Neural progenitor cell (in vitro differentiated cells): ENCODE results near the gene C1orf74. TPM values are rescaled to one million over a fixed set of nuclear protein-coding genes. Genes with fewer than 3 reads are reported as not detected.

Experiments used
- DNase-seq: peaks from one replicate; pipeline ENCODE4 v3.0.0-alpha.2; 2016; ENCODE audit warnings: low spot score
- H2AFZ ChIP-seq: fragments of 200-600 bp; sonication (generic); replicated peaks from 2 replicates; pipeline ENCODE4 v1.6.1; 2016; ENCODE audit warnings: antibody characterized with exemption
- H3F3A ChIP-seq: fragments of 200-600 bp; sonication (generic); 2 replicates; pipeline ENCODE4 v1.6.1; 2016; ENCODE audit warnings: antibody characterized with exemption, low read depth
- H3K27ac ChIP-seq: fragments of 200-600 bp; sonication (generic); 2 replicates; pipeline ENCODE4 v1.5.1; 2016; ENCODE audit warnings: mild to moderate bottlenecking
- H3K27me3 ChIP-seq: fragments of 200-600 bp; sonication (generic); 2 replicates; pipeline ENCODE4 v1.6.1; 2016; ENCODE audit warnings: mild to moderate bottlenecking, moderate library complexity
- H3K36me3 ChIP-seq: fragments of 200-600 bp; sonication (generic); 2 replicates; pipeline ENCODE4 v1.5.1; 2016
- H3K4me1 ChIP-seq: fragments of 200-600 bp; sonication (generic); 2 replicates; pipeline ENCODE4 v1.6.1; 2016; ENCODE audit warnings: mixed run types
- H3K4me2 ChIP-seq: fragments of 200-600 bp; sonication (generic); 2 replicates; pipeline ENCODE4 v1.6.1; 2016
- H3K4me3 ChIP-seq: fragments of 200-600 bp; sonication (generic); 2 replicates; pipeline ENCODE4 v1.5.1; 2016
- H3K79me2 ChIP-seq: fragments of 200-600 bp; sonication (generic); 2 replicates; pipeline ENCODE4 v1.6.1; 2016; ENCODE audit warnings: low read depth
- H3K9ac ChIP-seq: fragments of 200-600 bp; sonication (generic); 2 replicates; pipeline ENCODE4 v1.6.1; 2016
- H3K9me3 ChIP-seq: fragments of 200-600 bp; sonication (generic); 2 replicates; pipeline ENCODE4 v1.5.1; 2016; ENCODE audit warnings: low read depth
- H4K20me1 ChIP-seq: fragments of 200-600 bp; sonication (generic); 2 replicates; pipeline ENCODE4 v1.6.1; 2016; ENCODE audit warnings: low read depth
- H3K27ac Mint-ChIP-seq: 3 replicates; pipeline ENCODE4 v1.8.0; 2021; ENCODE audit warnings: mixed read lengths
- H3K27me3 Mint-ChIP-seq: 2 replicates; pipeline ENCODE4 v1.8.0; 2022; ENCODE audit warnings: low read depth, mild to moderate bottlenecking, inconsistent platforms, moderate library complexity, mixed read lengths; ENCODE audit not compliant: insufficient read depth
- H3K36me3 Mint-ChIP-seq: 3 replicates; pipeline ENCODE4 v1.8.0; 2021; ENCODE audit warnings: mixed read lengths
- H3K4me1 Mint-ChIP-seq: 3 replicates; pipeline ENCODE4 v1.8.0; 2021; ENCODE audit warnings: mixed read lengths
- H3K4me3 Mint-ChIP-seq: 3 replicates; pipeline ENCODE4 v1.8.0; 2021; ENCODE audit warnings: mild to moderate bottlenecking, moderate library complexity, mixed read lengths
- H3K9me3 Mint-ChIP-seq: 3 replicates; pipeline ENCODE4 v1.8.0; 2020; ENCODE audit warnings: mixed read lengths
- EZH2 ChIP-seq: fragments of 200-600 bp; sonication (generic); IDR thresholded peaks from 2 replicates; pipeline ENCODE4 v1.6.1; 2017; ENCODE audit warnings: antibody characterized with exemption, mild to moderate bottlenecking, moderate library complexity
- EZH2phosphoT487 ChIP-seq: fragments of 200-600 bp; sonication (generic); IDR thresholded peaks from 2 replicates; pipeline ENCODE4 v1.6.1; 2017; ENCODE audit warnings: antibody characterized with exemption
- total RNA-seq: library from RNA; depleted of rRNA; stranded (reverse); fragments of >200 nt; gene quantifications from 2 replicates; pipeline ENCODE4 v1.2.3, GENCODE V29; 2015; ENCODE audit warnings: low replicate concordance
- TF ChIP-seq, protein P1 (sequence below): fragments of 200-600 bp; sonication (generic); IDR thresholded peaks from 2 replicates; pipeline ENCODE4 v1.5.1; 2017; ENCODE audit warnings: antibody characterized with exemption, mild to moderate bottlenecking

C1orf74 gene
- total RNA-seq, 1 donor from 2014 or later, result 7.7 TPM

DNA sequence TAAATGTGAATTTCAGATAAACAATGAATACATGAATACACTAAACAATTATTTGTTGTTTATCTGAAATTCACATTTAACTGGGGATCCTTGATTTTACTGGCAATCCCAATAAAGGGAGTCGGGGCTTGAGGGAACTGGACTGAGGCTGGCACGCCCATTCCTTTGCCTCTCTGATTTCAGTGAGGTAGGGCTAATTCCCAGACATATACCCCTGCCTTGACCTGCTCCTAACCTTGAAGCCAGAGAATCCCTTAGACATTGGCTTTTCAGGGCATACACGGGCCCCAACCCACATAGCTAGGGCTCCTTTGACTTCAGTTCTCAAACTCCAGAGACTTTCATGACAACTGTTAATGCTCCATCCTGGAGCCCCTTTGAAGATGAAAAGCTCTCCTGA is 32.6 kb upstream of the C1orf74 start:
- Mint-ChIP-seq H3K9me3 (no peaks in the 10 kb centered on the region), H3K4me1 (no peaks in the 10 kb centered on the region), H3K36me3 (no peaks in the 10 kb centered on the region), H3K27me3 (peaks cover 8% of the 10 kb centered on the region), H3K4me3 (no peak overlapping the region), H3K27ac (no peak overlapping the region)
- H2AFZ ChIP-seq, result no peak overlapping the region
- TF ChIP-seq, protein P1, sequence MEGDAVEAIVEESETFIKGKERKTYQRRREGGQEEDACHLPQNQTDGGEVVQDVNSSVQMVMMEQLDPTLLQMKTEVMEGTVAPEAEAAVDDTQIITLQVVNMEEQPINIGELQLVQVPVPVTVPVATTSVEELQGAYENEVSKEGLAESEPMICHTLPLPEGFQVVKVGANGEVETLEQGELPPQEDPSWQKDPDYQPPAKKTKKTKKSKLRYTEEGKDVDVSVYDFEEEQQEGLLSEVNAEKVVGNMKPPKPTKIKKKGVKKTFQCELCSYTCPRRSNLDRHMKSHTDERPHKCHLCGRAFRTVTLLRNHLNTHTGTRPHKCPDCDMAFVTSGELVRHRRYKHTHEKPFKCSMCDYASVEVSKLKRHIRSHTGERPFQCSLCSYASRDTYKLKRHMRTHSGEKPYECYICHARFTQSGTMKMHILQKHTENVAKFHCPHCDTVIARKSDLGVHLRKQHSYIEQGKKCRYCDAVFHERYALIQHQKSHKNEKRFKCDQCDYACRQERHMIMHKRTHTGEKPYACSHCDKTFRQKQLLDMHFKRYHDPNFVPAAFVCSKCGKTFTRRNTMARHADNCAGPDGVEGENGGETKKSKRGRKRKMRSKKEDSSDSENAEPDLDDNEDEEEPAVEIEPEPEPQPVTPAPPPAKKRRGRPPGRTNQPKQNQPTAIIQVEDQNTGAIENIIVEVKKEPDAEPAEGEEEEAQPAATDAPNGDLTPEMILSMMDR, result no peak
- TF ChIP-seq EZH2phosphoT487 (no peak), EZH2 (no peak)
- no peak overlapping the region for H3K27ac ChIP-seq
- no peaks in the 10 kb centered on the region for H3K4me1 ChIP-seq
- H3F3A ChIP-seq, result no peaks in the 10 kb centered on the region
- H3K27me3 ChIP-seq, result peaks cover 31% of the 10 kb centered on the region
- no peaks in the 10 kb centered on the region for H3K36me3 ChIP-seq
- H3K9ac ChIP-seq, result no peak overlapping the region
- H3K4me2 ChIP-seq, result no peak overlapping the region
- no peak overlapping the region for H3K4me3 ChIP-seq
- H3K9me3 ChIP-seq, result no peaks in the 10 kb centered on the region
- no peaks in the 10 kb centered on the region for H3K79me2 ChIP-seq
- H4K20me1 ChIP-seq, result no peaks in the 10 kb centered on the region
- DNase-seq, result no peak

DNA sequence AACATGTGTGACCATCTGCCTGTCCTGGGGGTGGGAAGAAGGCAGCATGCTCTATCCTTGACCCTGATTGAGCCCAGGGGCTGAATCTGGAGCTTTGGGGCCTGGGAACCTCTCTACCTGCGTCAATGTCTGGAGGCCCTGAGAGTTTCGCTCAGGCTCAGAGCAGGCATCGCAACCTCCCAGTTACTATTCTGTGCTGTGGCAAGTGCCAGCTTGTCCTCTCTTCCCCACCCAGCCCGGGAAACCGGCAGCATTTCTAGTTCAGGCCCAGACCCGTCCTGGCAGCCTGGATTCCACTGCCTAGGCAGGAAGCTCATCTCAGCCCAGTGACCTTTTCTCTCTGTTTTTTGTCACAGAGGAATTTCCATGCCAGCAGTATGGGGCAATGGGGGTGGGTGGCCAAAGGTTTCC is 31.6 kb upstream of the C1orf74 start:
- Histone ChIP-seq H3K9me3 (no peaks in the 10 kb centered on the region), H3F3A (no peaks in the 10 kb centered on the region), H3K4me3 (no peak overlapping the region), H4K20me1 (no peaks in the 10 kb centered on the region), H3K4me1 (peaks cover under 1% of the 10 kb centered on the region), H2AFZ (peak overlapping the region; percentile 79), H3K36me3 (no peaks in the 10 kb centered on the region), H3K4me2 (no peak overlapping the region), H3K27me3 (peaks cover 22% of the 10 kb centered on the region), H3K9ac (no peak overlapping the region), H3K79me2 (no peaks in the 10 kb centered on the region), H3K27ac (no peak overlapping the region)
- Mint-ChIP-seq H3K27ac (no peak overlapping the region), H3K36me3 (no peaks in the 10 kb centered on the region), H3K4me3 (no peak overlapping the region), H3K27me3 (peaks cover 8% of the 10 kb centered on the region), H3K4me1 (no peaks in the 10 kb centered on the region), H3K9me3 (no peaks in the 10 kb centered on the region)
- TF ChIP-seq, protein P1, result no peak
- TF ChIP-seq EZH2phosphoT487, result no peak
- TF ChIP-seq EZH2, result no peak
- no peak for DNase-seq

DNA sequence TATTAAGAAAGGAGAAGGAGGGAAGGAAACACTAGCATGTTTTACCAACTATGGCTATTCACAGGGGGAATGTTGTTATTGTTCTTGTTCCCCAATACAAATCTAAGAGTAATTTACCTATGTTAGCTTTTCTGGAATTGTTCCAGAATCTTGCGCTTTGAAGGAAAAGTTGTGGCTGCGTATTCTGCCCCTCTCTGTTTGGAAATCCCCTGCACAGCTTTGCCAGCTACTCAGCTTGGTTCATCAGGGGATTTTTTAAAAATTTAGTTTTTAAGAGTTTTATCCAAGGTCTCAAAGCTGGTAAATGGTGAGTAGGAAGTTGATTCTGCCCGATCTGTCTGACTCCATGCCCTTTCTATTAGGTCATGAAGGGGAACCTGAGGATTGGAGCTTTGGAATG is 31.1 kb upstream of the C1orf74 start:
- no peaks in the 10 kb centered on the region for H3K36me3 Mint-ChIP-seq
- no peak for DNase-seq
- H2AFZ ChIP-seq, result no peak overlapping the region

More for the DNA sequence above, 31.1 kb upstream of the C1orf74 start:
- Histone ChIP-seq H3K9me3 (no peaks in the 10 kb centered on the region), H3K79me2 (no peaks in the 10 kb centered on the region), H3K9ac (no peak overlapping the region), H3K4me1 (peaks cover 5% of the 10 kb centered on the region), H3K36me3 (no peaks in the 10 kb centered on the region), H4K20me1 (no peaks in the 10 kb centered on the region), H3K27me3 (peaks cover 18% of the 10 kb centered on the region), H3K4me2 (no peak overlapping the region), H3K4me3 (no peak overlapping the region), H3K27ac (no peak overlapping the region), H3F3A (no peaks in the 10 kb centered on the region)
- no peak overlapping the region for H3K27ac Mint-ChIP-seq
- H3K4me3 Mint-ChIP-seq, result no peak overlapping the region
- H3K4me1 Mint-ChIP-seq, result peaks cover 4% of the 10 kb centered on the region
- H3K27me3 Mint-ChIP-seq, result peaks cover 8% of the 10 kb centered on the region
- TF ChIP-seq, protein P1, result no peak
- TF ChIP-seq EZH2 (no peak), EZH2phosphoT487 (no peak)
- H3K9me3 Mint-ChIP-seq, result no peaks in the 10 kb centered on the region
